ENCODE results near the gene HLA-DMB. TPM values are rescaled to one million over a fixed set of nuclear protein-coding genes. Genes with fewer than 3 reads are reported as not detected.

The HLA-DMB gene
- total RNA-seq, 1 donor from 2014 or later, result 26.8 TPM

GRCh38 chr6:32970413-32971241 is 29.8 kb upstream of the HLA-DMB start:
- H3K4me1 ChIP-seq, result peaks cover 0 to 24% of the 10 kb centered on the region in 2 donors
- peak; percentile 66 to 93 for DNase-seq (ENCODE audit: low spot score in 2 of 2)
- H3K9me3 ChIP-seq, result no peaks in the 10 kb centered on the region
- intact Hi-C loops (cut with DNase I), result loop anchor here (5.0 to 10.0 kb wide), 5 partner anchors 232 to 1428 kb away; partner anchors contain the start of genes CUTA, DDX39B, HSD17B8 and HSPA1A
- peak overlapping the region; percentile 70 to 95 for H3K4me3 ChIP-seq
- H3K27ac ChIP-seq, result peak overlapping the region; percentile 98 to 99
- peaks cover 17 to 31% of the 10 kb centered on the region in 2 donors for H3K36me3 ChIP-seq
- no peaks in the 10 kb centered on the region for H3K27me3 ChIP-seq
- TF ChIP-seq CTCF (IDR thresholded peaks at IDR 0.05), result no peak

GRCh38 chr6:32969685-32970412 is 29.0 kb upstream of the HLA-DMB start:
- peak overlapping the region; percentile 70 to 95 for H3K4me3 ChIP-seq
- peak; percentile 11 to 59 (median 38) for TF ChIP-seq CTCF (IDR thresholded peaks at IDR 0.05)
- no peaks in the 10 kb centered on the region for H3K27me3 ChIP-seq
- intact Hi-C loops (cut with DNase I), result loop anchor here (2.0 to 10.0 kb wide), 8 partner anchors 38 to 1428 kb away; partner anchors contain the start of genes AGPAT1, CUTA, DDX39B and HSD17B8
- peaks cover 11 to 23% of the 10 kb centered on the region in 2 donors for H3K36me3 ChIP-seq
- H3K27ac ChIP-seq, result peak overlapping the region; percentile 98 to 99
- no peaks in the 10 kb centered on the region for H3K9me3 ChIP-seq
- DNase-seq (ENCODE audit: low spot score in 2 of 2), result peak; percentile 41 to 92
- peaks cover 0 to 16% of the 10 kb centered on the region in 2 donors for H3K4me1 ChIP-seq

GRCh38 chr6:32968867-32969684 is 28.2 kb upstream of the HLA-DMB start:
- Histone ChIP-seq H3K9me3 (no peaks in the 10 kb centered on the region), H3K36me3 (peaks cover 7 to 16% of the 10 kb centered on the region in 2 donors), H3K4me1 (peaks cover 0 to 12% of the 10 kb centered on the region in 2 donors), H3K4me3 (peak overlapping the region; percentile 70 to 95), H3K27ac (peak overlapping the region; percentile 98 to 99), H3K27me3 (no peaks in the 10 kb centered on the region)
- peak in 1 of 3 experiments; percentile 9 for TF ChIP-seq CTCF (IDR thresholded peaks at IDR 0.05)
- intact Hi-C loops (cut with DNase I), result loop anchor here (1.0 to 5.0 kb wide), 4 partner anchors 16 to 792 kb away; partner anchors contain the start of genes AGPAT1, HLA-DMA and RNF5
- peak; percentile 46 to 82 for DNase-seq (ENCODE audit: low spot score in 2 of 2)

- peaks cover 0 to 12% of the 10 kb centered on the region in 2 donors for H3K4me1 ChIP-seq
- peaks cover 7 to 12% of the 10 kb centered on the region in 2 donors for H3K36me3 ChIP-seq
- peak; percentile 86 to 97 for DNase-seq (ENCODE audit: low spot score in 2 of 2)
- TF ChIP-seq CTCF (IDR thresholded peaks at IDR 0.05), result no peak
- intact Hi-C loops (cut with DNase I), result loop anchor here (1.0 to 5.0 kb wide), 4 partner anchors 15 to 791 kb away; partner anchors contain the start of genes AGPAT1, HLA-DMA and RNF5
- H3K9me3 ChIP-seq, result no peaks in the 10 kb centered on the region
- peak within 1 kb of the TSS; percentile 98 to 99 for H3K27ac ChIP-seq
- no peaks in the 10 kb centered on the region for H3K27me3 ChIP-seq
- H3K4me3 ChIP-seq, result peak within 1 kb of the TSS; percentile 70 to 95
Measured at GRCh38 chr6:32968093-32968866, 27.5 kb upstream of the HLA-DMB start, which contains the start of gene BRD2. BRD2 (plus strand) TSS chr6:32968594; CDS start chr6:32972899, 4,305 bp downstream.

Data from ascending aorta (tissue), 2 donors.